Caco-2 (cell line): ENCODE data around the gene TAB3. TPM values are rescaled to one million over a fixed set of nuclear protein-coding genes. Genes with fewer than 3 reads are reported as not detected.

Experiments
- BruUV-seq: library from RNA; stranded (reverse); fragments of 400-500 nt; replicated peaks from 2 replicates; lab custom pipeline; 2021; lab: Mats Ljungman, UMichigan
- CTCF ChIA-PET: fragments of 300-600 bp; sonication (Branson Sonifier 250); formaldehyde crosslinking; loops from one replicate; lab custom pipeline; 2022; ENCODE audit warnings: antibody characterized with exemption; lab: Charles Lee
- POLR2A ChIA-PET: fragments of 300-600 bp; sonication (Branson Sonifier 250); formaldehyde crosslinking; loops from one replicate; lab custom pipeline; 2022; ENCODE audit warnings: antibody characterized with exemption; lab: Charles Lee
- DNase-seq, 2 experiments: peaks; one replicate each; pipeline versions ENCODE4 v3.0.0 to v3.0.0-alpha.2; 2020 to 2022
- H3K27me3 ChIP-seq: replicated peaks from 2 replicates; pipeline ENCODE4 v1.6.0; 2011; ENCODE audit warnings: low read length; ENCODE audit not compliant: control insufficient read depth, insufficient read depth
- H3K36me3 ChIP-seq: 2 replicates; pipeline ENCODE4 v1.5.1; 2011; ENCODE audit warnings: low read length; ENCODE audit not compliant: control insufficient read depth, insufficient read depth
- H3K4me1 ChIP-seq: fragments of 250-450 bp; sonication (Bioruptor Pico); 2 replicates; pipeline ENCODE4 v1.5.1; 2020; ENCODE audit warnings: mild to moderate bottlenecking
- H3K4me3 ChIP-seq: 2 replicates; pipeline ENCODE4 v1.5.1; 2011; ENCODE audit warnings: low read depth, mild to moderate bottlenecking, control low read depth, low read length
- H3K9me3 ChIP-seq: fragments of 250-450 bp; sonication (Bioruptor Pico); 2 replicates; pipeline ENCODE4 v1.5.1; 2020; ENCODE audit warnings: mild to moderate bottlenecking, moderate library complexity
- H3K27ac Mint-ChIP-seq: one replicate; pipeline ENCODE4 v1.8.0; 2022; ENCODE audit warnings: mixed read lengths; ENCODE audit not compliant: unreplicated experiment
- H3K27me3 Mint-ChIP-seq: one replicate; pipeline ENCODE4 v1.8.0; 2022; ENCODE audit warnings: mixed read lengths; ENCODE audit not compliant: insufficient read depth, unreplicated experiment
- H3K36me3 Mint-ChIP-seq: one replicate; pipeline ENCODE4 v1.8.0; 2022; ENCODE audit warnings: mild to moderate bottlenecking, mixed read lengths; ENCODE audit not compliant: insufficient read depth, unreplicated experiment
- H3K4me1 Mint-ChIP-seq: one replicate; pipeline ENCODE4 v1.8.0; 2022; ENCODE audit warnings: low read depth, mixed read lengths; ENCODE audit not compliant: unreplicated experiment
- H3K4me3 Mint-ChIP-seq: one replicate; pipeline ENCODE4 v1.8.0; 2022; ENCODE audit warnings: mild to moderate bottlenecking, moderate library complexity, mixed read lengths; ENCODE audit not compliant: unreplicated experiment
- H3K9me3 Mint-ChIP-seq: one replicate; pipeline ENCODE4 v1.8.0; 2022; ENCODE audit warnings: mixed read lengths; ENCODE audit not compliant: unreplicated experiment
- CTCF ChIP-seq, 2 experiments: fragments of 200-600 bp in 1 of 2; IDR thresholded peaks; 1 replicate in 1 of 2; 2 replicates in 1 of 2; pipeline versions ENCODE4 v1.5.1 to v1.8.0; 2011 to 2022; ENCODE audit warnings: antibody characterized with exemption in 1 of 2, control low read depth in 1 of 2, inconsistent platforms in 1 of 2, low read depth in 1 of 2, low read length in 1 of 2, mild to moderate bottlenecking in 1 of 2, moderate library complexity in 1 of 2; ENCODE audit not compliant: insufficient read depth in 1 of 2, severe bottlenecking in 1 of 2, unreplicated experiment in 1 of 2
- intact Hi-C: fragments of 100-400 bp; cut with micrococcal nuclease; formaldehyde crosslinking; loops from one replicate; pipeline ENCODE4 v1.10.0; 2022; ENCODE audit not compliant: unreplicated experiment
- total RNA-seq: library from RNA; stranded (reverse); gene quantifications from 2 replicates; pipeline ENCODE4 v1.2.3, GENCODE V29; 2022

TAB3 gene
- total RNA-seq, 1 experiment from 2014 or later = 14.8 TPM

GRCh38 chrX:30833896-30834295 lies 55.2 kb downstream of the TAB3 start:
- no peaks in the 10 kb centered on the region; the same call in 1 of the 2 replicates for H3K36me3 ChIP-seq
- BruUV-seq = no TSS peak
- H3K4me1 ChIP-seq = peaks cover 16% of the 10 kb centered on the region
- no peak for DNase-seq
- POLR2A ChIA-PET = interaction anchor here (0.9 kb wide), 1 partner anchor 97 kb away, joined by 4 read pairs; no protein-coding TSS in a partner anchor
- no peaks in the 10 kb centered on the region for H3K27me3 ChIP-seq
- Mint-ChIP-seq H3K9me3 (no peaks in the 10 kb centered on the region), H3K4me3 (no peak overlapping the region), H3K27ac (no peak overlapping the region), H3K36me3 (peaks cover 43% of the 10 kb centered on the region), H3K4me1 (peaks cover 7% of the 10 kb centered on the region), H3K27me3 (no peaks in the 10 kb centered on the region)
- intact Hi-C loops = no loop called here
- no peaks in the 10 kb centered on the region for H3K9me3 ChIP-seq
- H3K4me3 ChIP-seq = no peak overlapping the region
- CTCF ChIA-PET = no interaction called here
- TF ChIP-seq CTCF (IDR thresholded peaks at IDR 0.05; ENCODE audit: insufficient read depth in 1 of 2, low read depth in 1 of 2, low read length in 1 of 2, severe bottlenecking in 1 of 2, unreplicated experiment in 1 of 2) = no peak

- POLR2A ChIA-PET = no interaction called here
- Mint-ChIP-seq H3K4me3 (no peak overlapping the region), H3K27me3 (no peaks in the 10 kb centered on the region)
Observed at GRCh38 chrX:30831082-30831481, 58.0 kb downstream of the TAB3 start.

GRCh38 chrX:30830326-30830943 lies 58.6 kb downstream of the TAB3 start:
- no peak for DNase-seq
- Histone ChIP-seq H3K4me3 (no peak overlapping the region), H3K4me1 (peaks cover 12% of the 10 kb centered on the region), H3K9me3 (no peaks in the 10 kb centered on the region), H3K27me3 (no peaks in the 10 kb centered on the region), H3K36me3 (no peaks in the 10 kb centered on the region)
- Mint-ChIP-seq H3K36me3 (peaks cover 23% of the 10 kb centered on the region), H3K27ac (no peak overlapping the region), H3K4me1 (peaks cover 7% of the 10 kb centered on the region), H3K4me3 (no peak overlapping the region), H3K9me3 (no peaks in the 10 kb centered on the region), H3K27me3 (no peaks in the 10 kb centered on the region)
- ChIA-PET CTCF (no interaction called here), POLR2A (interaction anchor here (0.6 kb wide), 1 partner anchor 1353 kb away, joined by 3 read pairs; no protein-coding TSS in a partner anchor)
- TF ChIP-seq CTCF (IDR thresholded peaks at IDR 0.05; ENCODE audit: insufficient read depth in 1 of 2, low read depth in 1 of 2, low read length in 1 of 2, severe bottlenecking in 1 of 2, unreplicated experiment in 1 of 2) = no peak
- intact Hi-C loops = no loop called here
- BruUV-seq = no TSS peak

More at GRCh38 chrX:30831082-30831481, 58.0 kb downstream of the TAB3 start:
- no peak overlapping the region for H3K4me3 ChIP-seq
- no peaks in the 10 kb centered on the region for H3K36me3 ChIP-seq
- Mint-ChIP-seq H3K9me3 (no peaks in the 10 kb centered on the region), H3K27ac (no peak overlapping the region), H3K4me1 (peaks cover 7% of the 10 kb centered on the region), H3K36me3 (peaks cover 26% of the 10 kb centered on the region)
- peaks cover 16% of the 10 kb centered on the region for H3K4me1 ChIP-seq
- CTCF ChIA-PET = no interaction called here
- no TSS peak for BruUV-seq
- H3K9me3 ChIP-seq = no peaks in the 10 kb centered on the region
- no peak for TF ChIP-seq CTCF (IDR thresholded peaks at IDR 0.05; ENCODE audit: insufficient read depth in 1 of 2, low read depth in 1 of 2, low read length in 1 of 2, severe bottlenecking in 1 of 2, unreplicated experiment in 1 of 2)
- no peaks in the 10 kb centered on the region for H3K27me3 ChIP-seq
- DNase-seq = no peak
- intact Hi-C loops = no loop called here
